Stimulated activated CD4-positive, alpha-beta T cell treated with anti-CD3 and anti-CD28 coated beads, Interleukin-12 subunit alpha, Interleukin-12 subunit beta, amount 100 ng/mL, for 24 hours (primary cell): ENCODE data around the gene THAP12.

Experiments
- DNase-seq, 2 experiments: peaks; one replicate each; pipeline ENCODE4 v3.0.0-alpha.2; 2020; ENCODE audit warnings: low read depth in 2 of 2

THAP12 gene

DNA sequence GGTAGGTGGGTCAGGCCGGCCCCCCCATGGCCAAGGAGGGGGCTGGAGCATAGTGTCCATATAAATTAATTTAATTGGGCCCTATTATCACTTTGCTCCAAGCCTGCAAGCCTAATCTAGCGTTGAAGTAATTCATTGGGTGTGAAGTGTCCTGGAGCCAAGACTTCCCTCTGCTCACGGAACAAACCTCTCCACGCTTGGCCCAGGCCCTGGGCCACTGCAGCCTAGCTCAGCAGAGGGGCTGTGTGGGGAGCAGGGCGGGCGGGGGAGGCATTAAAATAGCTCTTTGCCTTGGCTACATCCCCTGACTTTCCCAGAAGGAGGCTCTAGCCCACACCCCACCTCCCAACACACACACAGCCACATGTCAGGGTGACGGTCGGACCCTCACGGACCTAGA, 73.5 kb downstream of the THAP12 start:
- DNase-seq: no peak

DNA sequence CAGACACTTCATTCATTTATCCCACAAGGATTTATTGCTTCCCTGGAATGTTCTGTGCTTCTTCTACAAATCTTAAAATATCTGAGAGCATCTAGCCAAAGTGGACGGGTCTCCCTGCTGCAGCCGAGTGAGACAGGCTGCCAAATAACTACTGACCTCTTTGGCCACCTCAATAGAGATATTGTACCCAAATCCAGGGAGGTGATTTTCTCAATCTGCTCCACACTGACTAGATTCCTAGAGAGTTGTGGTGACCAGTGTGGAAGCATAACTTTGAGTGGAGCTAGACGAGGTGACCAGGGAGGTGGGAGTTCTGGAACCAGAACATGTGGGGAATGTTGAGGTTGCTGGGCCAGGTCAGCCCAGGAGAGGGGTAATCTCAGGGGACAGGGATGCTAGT, 77.5 kb downstream of the THAP12 start:
- DNase-seq: no peak

DNA sequence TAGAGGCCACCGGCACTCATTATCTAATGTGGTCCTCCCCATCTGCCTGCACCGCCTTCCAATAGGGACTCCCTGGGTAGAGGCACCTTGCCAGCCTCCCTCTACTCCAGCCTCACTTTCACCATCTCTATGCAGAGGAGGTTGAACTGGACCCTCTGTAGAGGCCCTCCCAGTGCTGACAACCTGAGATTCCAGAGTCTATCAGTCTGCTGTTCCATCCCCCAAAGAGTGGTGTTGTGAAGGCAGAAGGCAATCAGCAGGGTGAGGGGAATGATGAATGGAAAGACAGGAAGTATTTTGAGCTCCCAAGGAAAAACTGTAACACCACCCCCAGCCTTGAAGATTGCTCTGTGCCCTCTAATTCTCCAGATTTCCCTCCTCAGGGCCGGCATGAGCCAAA, 77.9 kb downstream of the THAP12 start:
- no peak for DNase-seq
